Stimulated activated CD4-positive, alpha-beta T cell treated with anti-CD3 and anti-CD28 coated beads, Interleukin-4, amount 100 ng/mL, for 48 hours (primary cell): Measurements from ENCODE around the gene MMP24.
A peak's percentile ranks its signal among the peaks of the same experiment; 100 is the strongest.

Experiments
- DNase-seq, 2 donors: peaks; one replicate each; pipeline ENCODE4 v3.0.0-alpha.2; 2020; ENCODE audit warnings: low read depth in 2 of 2

MMP24 gene

DNA sequence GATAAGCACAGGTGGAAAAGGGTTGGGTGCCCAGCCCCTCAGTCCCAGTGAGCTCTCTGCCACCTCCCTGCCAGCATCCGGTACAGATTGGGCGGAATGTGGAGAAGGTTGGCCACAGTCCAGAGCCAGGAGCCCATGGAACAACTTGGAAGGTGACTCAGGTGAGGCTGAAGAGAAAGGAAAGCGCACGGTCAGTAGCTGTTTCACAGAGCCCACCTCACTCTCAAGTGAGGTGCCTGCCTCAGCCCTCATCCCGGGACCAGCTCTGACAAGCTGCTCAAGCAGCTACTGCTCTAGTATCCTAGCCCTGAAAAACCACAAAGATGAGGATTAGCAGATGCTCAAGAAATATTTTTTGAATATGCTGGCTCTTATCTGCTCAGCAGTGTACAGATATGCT lies 52.5 kb downstream of the MMP24 start:
- DNase-seq = no peak

GRCh38 chr20:35279533-35280174 lies 53.2 kb downstream of the MMP24 start:
- DNase-seq = no peak

DNA sequence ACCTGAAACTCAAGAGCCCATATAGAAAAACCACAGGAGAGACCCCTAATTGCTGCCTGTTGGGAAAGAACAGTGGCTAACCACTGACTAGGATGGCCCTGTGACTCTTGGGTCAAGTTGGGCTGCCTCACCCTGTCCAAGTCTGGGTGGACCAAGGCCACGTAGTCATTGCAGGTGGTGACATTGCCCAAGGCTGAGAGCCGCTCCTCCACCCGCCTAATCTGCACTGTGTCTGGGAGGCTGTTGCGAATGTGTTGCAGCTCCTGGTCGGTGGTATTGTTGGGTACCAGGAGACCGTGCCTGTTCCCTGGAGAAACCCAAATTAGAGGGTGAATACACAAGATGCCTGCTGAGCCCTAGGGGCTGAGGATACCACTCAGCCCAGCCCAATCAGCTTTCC lies 54.0 kb downstream of the MMP24 start:
- DNase-seq = no peak

GRCh38 chr20:35281506-35282101 lies 55.1 kb downstream of the MMP24 start:
- no peak for DNase-seq

GRCh38 chr20:35283441-35284266 lies 57.2 kb downstream of the MMP24 start:
- DNase-seq = peak in 1 of 2 donors; percentile 18

GRCh38 chr20:35284267-35284991 lies 57.9 kb downstream of the MMP24 start, which contains the start of gene EIF6:
Gene EIF6, minus strand, starts transcription at chr20:35284772. Its CDS starts 285 bp downstream, at chr20:35284487.
- peak; percentile 71 for DNase-seq

DNA sequence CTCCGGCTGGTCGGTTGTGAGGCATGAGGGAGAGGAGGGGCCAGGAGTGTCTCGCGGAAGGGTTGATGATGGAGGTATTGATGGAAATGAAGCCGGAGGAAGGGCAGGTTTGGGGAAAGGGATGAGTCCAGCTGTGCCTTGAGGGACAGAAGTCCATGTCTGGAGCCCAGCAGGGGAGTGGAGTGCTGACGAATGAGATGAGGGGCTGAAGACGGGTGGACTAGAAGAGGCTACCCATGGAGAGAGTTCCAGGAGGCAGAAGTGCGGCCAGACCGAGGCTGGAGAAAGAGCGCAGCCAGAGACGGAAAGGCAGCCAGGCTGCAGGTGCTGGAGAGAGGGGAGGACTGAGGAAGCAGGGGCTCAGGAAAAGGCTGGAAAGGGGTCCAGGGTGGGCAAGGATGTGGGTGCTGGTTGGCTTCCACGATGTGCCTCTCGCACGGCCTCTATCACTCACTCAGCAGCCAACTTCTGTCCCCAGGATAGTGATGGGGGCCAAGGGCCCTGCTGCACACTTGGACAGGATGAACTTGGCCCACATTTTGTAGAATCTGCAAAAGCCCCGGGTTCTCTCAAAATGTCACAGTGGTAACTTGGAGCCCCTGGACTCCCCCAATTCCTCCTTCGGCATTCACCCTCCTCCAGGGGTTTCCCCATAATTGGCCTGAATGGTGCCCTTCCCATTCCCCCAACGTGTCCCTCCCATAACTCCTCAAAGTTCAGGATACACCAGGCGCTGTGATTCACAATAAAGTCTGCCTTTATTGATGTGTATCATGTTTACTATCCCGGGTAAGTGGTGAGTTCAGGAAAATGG lies 58.7 kb downstream of the MMP24 start:
- DNase-seq = no peak

DNA sequence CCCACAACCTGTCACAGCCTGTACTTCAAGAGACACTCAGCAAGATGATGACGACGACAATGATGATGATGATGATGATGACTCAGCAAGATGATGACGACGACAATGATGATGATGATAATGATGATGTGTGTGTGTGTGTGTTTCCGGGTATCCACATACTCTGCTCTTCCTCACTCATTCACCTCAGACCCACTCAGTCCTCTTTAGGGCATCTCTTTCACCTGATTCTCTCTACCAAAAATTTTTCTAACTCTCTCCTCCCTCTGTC lies 59.3 kb downstream of the MMP24 start:
- no peak for DNase-seq

- DNase-seq = no peak
Observed at GRCh38 chr20:35286077-35286898, 59.8 kb downstream of the MMP24 start.

DNA sequence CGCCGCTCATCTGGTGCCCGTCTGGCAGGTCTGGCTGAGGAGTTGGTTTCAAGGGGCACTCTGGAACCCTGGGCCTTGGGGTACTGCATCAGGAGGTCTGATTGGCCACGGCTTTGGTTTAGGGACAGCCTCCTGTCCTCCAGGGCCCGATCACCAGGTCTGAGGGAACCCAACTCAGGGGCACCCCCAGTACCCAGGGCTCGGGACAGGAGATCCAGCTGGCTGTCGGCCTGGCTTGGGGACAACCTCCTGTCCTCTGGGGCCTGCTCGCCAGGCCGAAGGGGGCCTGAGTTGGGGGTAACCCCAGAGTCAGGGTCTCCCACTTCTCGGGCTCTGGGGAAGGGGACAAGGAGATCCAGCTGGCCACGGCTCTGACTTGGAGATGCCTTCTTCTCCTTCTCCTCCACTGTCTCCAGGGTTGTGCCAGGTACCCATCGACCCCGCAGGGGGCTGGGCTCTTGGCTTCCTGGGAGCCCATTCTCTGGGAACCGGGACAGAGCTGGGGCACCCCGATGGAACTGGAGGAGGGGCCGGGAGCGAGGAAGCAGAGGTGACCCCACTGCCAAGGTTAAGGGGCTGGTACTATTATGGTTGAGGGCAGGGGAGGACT lies 60.5 kb downstream of the MMP24 start:
- DNase-seq = no peak

- DNase-seq = no peak
Observed at GRCh38 chr20:35287509-35288324, 61.2 kb downstream of the MMP24 start.

DNA sequence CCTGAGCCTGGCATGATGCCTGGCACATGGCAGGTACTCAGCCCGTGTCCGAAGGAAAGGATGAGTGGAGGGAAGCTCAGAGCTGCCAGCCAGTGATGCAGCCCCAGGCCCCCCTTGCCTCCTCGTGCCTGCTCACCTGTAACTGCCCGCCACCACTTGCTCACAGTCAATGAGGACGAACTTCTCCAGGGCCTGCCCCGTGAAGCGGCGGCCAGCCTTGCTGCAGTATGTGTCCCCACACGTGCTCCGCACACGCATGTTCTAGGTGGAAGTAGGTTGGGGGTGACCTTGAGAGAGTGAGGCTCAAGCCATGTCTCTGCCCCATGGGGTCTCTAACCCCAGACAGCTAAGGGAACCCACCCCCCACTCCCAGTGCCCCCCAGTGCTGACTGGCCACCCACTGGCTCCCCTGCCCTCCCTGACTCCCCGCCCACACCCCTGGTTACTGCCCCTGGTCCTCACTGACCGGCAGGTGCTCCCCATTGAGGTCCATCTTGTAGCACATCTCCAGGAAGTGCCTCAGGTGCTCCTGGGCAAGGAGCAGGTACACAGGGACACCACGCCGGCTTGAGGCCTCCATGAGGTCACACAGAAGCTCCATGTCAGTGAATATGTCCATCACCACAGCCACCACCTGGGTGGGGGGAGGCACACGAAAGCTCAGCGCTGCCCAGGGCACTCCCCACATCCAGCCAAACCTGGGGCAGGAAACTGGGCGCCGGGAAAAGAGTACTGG lies 62.0 kb downstream of the MMP24 start:
- no peak for DNase-seq

DNA sequence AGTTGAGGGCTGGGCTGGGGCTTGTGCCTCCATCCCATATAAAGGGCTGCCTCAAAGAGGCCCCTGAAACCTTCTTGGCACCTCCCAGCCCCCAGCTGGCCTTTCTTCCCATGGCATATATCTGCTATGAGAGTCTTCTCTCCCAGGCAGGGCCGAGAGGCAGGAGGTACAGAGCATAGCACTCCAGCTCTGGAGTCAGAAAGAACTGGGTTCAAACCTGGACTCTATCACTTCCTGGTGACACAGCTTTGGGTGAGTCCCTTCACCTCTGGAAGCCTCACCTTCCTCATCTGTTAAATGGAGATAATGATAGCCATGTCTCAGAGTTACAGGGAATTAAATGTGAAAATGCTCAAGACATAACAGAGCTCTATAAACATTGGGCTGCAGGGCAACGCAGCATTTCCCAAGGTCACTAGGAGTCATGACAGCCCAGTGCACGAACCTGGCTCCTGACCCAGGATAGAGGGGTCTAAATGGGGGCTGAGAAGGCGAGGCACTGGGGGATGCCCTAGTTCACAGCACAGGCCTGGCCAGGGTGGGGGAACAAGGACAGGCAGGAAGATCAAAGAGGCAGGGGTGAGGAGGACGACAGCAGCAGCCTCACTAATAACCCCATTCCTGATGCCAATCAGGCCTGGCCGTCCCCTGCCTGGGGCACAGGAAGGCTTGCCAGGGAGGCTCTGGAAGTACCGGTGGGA lies 63.8 kb downstream of the MMP24 start:
- no peak for DNase-seq

DNA sequence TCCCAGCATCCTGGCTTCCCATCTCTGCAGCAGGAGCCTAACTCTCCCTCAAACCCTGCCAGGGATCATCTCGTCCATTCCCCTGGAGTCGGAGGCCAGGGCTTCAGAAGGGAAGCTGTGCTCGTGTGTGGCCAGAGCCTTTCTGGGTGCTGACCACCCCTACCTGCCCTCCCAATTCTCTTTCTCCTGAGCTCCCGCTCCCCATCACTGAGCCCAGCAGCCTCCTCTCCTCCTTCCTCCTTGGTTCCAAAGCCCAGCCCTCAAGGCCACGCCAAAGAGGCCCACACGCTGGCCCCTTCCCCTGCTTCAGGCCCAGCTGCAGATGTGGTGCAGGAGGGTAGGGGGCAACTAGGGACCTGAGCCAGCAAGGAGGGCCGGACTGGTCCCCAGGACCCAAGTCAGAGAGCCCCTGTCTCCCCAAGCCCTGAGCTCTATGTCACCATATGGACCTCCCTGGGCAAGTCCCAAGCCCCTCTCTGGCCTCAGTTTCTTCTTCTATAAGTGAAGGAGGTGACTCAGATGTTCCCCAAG lies 64.5 kb downstream of the MMP24 start:
- DNase-seq = no peak

DNA sequence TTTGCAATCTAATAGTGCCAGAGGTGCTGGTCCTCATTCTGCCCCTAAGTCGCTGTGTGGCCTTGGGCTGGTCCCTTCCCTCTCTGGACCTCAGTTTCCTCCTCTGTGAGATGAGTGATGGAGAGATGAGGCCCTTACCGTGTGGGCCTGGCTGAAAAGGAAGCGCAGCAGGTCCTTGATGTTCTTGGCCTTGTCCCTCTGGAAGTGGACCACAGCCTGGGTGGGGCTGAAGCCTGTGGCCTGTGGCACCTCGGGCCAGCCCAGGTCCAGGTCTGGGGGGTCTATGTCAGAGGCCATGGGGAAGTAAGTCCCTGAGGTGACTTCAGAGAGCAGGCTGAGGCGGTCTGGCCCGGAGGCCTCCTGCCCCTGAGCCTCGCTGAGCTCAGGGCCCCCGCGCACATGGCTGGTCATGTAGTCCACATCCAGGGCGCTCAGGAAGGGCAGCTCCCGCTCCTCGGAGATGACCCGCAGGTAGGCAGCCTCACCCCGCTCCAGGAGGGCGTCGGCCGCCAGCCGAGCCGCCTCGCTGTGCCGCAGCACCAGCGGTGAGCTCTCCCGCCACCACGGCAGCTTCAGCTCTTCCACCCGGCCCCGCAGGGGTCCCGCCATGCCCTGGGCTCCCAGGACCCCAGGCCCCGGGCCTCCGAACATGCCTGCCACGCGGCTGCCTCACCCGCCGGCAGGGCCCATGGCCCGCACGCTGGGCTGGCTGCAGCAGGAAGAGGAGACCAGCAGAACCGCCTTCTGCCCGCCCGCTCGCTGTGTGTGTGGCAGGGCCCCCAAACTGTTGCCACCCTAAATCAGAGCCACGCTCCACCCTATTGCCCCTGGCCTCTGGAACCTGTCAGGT lies 65.4 kb downstream of the MMP24 start, which contains the start of gene FAM83C:
Gene FAM83C (minus strand): TSS at position 772 of the 850 bp plus-strand sequence. CDS start 121 bp downstream, at position 651.
- no peak for DNase-seq

GRCh38 chr20:35292504-35293285 lies 66.2 kb downstream of the MMP24 start:
- no peak for DNase-seq
